Measurements from ENCODE around the gene GEMIN2. TPM values are rescaled to one million over a fixed set of nuclear protein-coding genes. Genes with fewer than 3 reads are reported as not detected.
"Not testable (repeated sequence)": the region's sequence is repeated elsewhere in the genome, so short reads cannot be mapped to it uniquely, and the experiment has no call there.

Gene GEMIN2
- total RNA-seq: 10 to 100 TPM in 3 of 4 donors, 1 to 10 TPM in 1; 9.5 to 17.1 (median 15.6) TPM

DNA sequence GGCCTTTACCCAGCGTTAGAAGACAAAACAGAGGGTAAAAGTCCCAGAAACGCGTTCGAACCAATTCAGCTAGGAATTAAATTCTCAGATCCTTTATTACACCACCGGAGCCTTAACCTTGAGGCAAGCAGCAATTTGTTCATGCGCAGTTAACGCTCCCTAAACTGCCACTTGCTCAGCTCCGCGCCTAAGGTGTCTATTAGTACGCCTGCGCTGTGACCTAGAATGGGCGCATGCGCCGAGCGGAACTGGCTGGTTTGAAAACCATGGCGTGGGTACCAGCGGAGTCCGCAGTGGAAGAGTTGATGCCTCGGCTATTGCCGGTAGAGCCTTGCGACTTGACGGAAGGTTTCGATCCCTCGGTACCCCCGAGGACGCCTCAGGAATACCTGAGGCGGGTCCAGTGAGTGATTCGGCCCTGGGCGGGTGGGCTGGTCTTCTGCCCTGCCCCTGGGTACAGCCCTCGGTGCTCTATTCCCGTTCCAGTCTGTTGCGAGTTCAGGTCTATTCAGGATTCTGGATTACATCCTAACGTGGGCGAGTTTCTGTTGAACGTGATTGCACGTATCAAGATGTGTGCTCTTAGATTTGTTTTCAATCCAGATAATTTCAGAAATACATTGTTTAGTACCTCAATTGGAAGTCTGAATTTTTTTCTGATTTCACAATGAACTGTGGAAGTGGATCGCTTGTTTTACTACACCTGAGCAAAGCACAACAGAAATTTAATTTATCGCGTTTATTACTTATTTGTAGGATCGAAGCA is at the start of gene GEMIN2:
GEMIN2 (plus strand) TSS at position 251 of the 766 bp plus-strand sequence; CDS start at position 267, 16 bp downstream.
- ATAC-seq (ENCODE audit: low FRiP score): peak; percentile 99
- TF ChIP-seq, protein P1, sequence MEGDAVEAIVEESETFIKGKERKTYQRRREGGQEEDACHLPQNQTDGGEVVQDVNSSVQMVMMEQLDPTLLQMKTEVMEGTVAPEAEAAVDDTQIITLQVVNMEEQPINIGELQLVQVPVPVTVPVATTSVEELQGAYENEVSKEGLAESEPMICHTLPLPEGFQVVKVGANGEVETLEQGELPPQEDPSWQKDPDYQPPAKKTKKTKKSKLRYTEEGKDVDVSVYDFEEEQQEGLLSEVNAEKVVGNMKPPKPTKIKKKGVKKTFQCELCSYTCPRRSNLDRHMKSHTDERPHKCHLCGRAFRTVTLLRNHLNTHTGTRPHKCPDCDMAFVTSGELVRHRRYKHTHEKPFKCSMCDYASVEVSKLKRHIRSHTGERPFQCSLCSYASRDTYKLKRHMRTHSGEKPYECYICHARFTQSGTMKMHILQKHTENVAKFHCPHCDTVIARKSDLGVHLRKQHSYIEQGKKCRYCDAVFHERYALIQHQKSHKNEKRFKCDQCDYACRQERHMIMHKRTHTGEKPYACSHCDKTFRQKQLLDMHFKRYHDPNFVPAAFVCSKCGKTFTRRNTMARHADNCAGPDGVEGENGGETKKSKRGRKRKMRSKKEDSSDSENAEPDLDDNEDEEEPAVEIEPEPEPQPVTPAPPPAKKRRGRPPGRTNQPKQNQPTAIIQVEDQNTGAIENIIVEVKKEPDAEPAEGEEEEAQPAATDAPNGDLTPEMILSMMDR (IDR thresholded peaks at IDR 0.05): no peak

GRCh38 chr14:39069169-39069805 is 44.8 kb upstream of the GEMIN2 start:
- not testable (repeated sequence) for DNase-seq (ENCODE audit: low spot score); ATAC-seq (ENCODE audit: low FRiP score)

More for the DNA sequence above, at the start of gene GEMIN2:
- peak; percentile 85 for DNase-seq (ENCODE audit: low spot score)

GRCh38 chr14:39069923-39070322 is 44.2 kb upstream of the GEMIN2 start:
- no peak for ATAC-seq (ENCODE audit: low FRiP score)
- TF ChIP-seq, protein P1 (IDR thresholded peaks at IDR 0.05): no peak
- DNase-seq (ENCODE audit: low spot score): no peak

- TF ChIP-seq, protein P1 (IDR thresholded peaks at IDR 0.05): no peak
- DNase-seq (ENCODE audit: low spot score) (no peak), ATAC-seq (ENCODE audit: low FRiP score) (no peak)
Measured at GRCh38 chr14:39071096-39071495, 43.0 kb upstream of the GEMIN2 start.

GRCh38 chr14:39080886-39081285 is 33.2 kb upstream of the GEMIN2 start:
- DNase-seq (ENCODE audit: low spot score) (no peak), ATAC-seq (ENCODE audit: low FRiP score) (no peak)
- TF ChIP-seq, protein P1 (IDR thresholded peaks at IDR 0.05): no peak

GRCh38 chr14:39083127-39083526 is 31.0 kb upstream of the GEMIN2 start:
- no peak for DNase-seq (ENCODE audit: low spot score)
- TF ChIP-seq, protein P1 (IDR thresholded peaks at IDR 0.05): no peak
- no peak for ATAC-seq (ENCODE audit: low FRiP score)

- DNase-seq (ENCODE audit: low spot score) (no peak), ATAC-seq (ENCODE audit: low FRiP score) (no peak)
- TF ChIP-seq, protein P1 (IDR thresholded peaks at IDR 0.05): no peak
Measured at GRCh38 chr14:39085933-39086332, 28.2 kb upstream of the GEMIN2 start.
